ENCODE results near the gene CABLES2.

The CABLES2 gene

GRCh38 chr20:62417981-62418708 lies 11.1 kb upstream of the CABLES2 start:
- DNase-seq (ENCODE audit: low spot score), result no peak

- DNase-seq (ENCODE audit: low spot score), result no peak
Measured at GRCh38 chr20:62416651-62417637, 9.9 kb upstream of the CABLES2 start.

DNA sequence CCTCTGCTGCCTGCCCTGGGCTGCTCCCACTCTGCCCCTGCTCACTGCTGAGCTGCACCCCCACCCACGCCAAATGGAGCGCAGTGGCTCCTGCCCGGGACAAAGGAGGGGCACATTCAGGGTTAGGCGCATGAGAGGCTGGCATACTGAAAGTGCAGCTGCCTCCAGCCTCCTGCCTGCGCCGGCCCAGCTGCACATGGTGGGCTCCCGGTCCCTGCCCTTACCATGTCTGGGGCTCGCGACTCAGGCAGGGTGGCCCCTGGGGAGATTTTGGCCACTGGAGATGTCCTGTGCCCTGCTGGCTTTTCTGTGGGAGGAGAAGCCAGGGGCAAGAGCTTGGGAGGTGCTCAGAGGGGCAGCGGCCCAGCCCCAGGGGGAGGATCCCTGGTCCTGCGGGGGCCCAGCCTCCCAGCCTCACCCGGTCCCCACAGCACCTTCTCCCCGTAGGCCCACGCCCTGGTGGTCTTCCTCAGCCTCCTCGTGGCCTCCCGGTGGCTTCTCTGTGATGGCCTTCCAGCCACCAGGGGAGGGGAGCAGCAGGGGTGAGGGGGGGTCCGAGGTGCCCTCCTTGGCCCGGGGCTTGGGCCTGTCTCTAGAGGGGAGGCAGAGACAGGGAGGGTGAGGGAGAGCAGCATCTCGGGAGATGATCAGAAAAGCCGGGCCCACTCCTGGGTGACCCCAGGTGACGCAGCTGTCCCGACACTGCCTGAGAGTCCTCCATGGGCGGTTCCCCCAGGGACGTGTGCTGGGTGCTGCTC lies 8.4 kb upstream of the CABLES2 start:
- no peak for DNase-seq (ENCODE audit: low spot score)

GRCh38 chr20:62413896-62414481 lies 6.9 kb upstream of the CABLES2 start:
- DNase-seq (ENCODE audit: low spot score), result no peak

GRCh38 chr20:62413025-62413570 lies 6.0 kb upstream of the CABLES2 start:
- no peak for DNase-seq (ENCODE audit: low spot score)

DNA sequence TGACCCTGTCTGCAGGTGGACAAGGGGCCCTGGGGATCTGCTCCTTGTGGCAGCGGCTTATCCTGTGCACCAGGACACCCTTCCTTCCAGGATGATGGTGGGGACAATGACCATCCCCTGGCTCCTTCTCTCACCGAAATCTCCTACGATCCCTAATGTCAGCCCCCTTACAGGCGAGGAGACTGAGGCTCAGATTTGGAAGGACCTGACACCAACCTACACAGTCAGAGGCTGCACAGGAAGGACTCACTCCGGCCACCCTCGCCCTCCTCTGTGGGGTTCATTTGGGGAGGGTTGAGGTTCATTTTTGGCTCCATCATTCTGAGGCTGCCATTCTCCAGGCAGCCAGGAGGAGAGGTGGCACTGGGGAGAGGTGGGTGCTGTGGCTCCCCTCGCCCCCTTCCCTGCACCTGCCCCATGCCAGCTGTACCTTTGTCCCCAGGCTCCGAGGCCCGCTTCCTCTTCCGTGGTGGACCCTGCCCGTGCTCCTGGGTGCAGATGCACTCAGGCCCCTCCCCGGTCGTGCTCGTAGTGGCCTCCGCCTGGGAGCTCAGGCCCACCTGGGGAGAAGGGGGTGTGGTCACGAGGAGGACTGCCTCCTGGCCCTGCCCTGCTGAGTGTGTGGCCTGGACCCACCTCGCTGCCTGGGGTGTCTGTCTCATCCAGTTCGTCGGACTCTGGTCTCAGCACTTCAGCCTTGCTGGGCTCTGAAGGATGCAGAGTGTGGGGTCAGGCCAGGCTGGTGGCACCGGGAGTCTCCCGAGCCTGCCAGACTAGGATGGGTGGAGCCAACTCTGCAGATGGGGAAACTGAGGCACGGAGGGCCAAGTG lies 5.3 kb upstream of the CABLES2 start:
- DNase-seq (ENCODE audit: low spot score), result no peak

DNA sequence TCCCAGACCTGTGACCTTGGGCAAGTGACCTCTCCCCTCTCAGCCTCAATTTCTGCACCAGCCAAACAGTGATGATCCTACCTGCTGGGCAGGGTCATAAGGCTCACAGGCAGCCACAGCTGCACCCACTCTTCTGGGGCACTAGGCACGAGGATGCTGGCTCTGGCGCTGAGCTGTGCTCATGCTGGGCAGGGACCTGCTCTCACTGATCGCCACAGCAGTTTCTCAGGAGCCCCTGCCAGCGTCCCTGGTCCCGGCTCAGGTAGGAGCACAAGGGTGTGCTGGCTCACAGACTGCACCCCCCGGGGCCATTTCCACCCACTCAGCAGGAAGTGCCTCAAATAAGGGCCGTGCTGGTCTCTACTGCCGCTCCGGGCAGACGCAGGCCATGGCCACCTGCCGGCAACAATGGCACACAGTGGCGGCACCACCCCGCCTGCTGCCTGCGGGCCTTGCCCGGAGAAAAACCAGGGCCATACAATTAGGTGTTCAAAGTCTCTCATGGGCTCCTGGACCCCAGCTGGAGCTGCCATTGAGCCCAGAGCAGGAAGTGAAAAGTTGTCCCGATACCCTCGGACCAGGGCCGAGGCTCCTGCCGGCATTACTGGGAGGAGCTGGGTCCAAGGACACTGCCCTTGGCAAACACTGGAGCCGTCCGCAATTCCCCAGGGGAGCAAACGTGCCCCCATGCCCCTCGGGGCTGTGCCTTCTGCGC lies 4.6 kb upstream of the CABLES2 start:
- no peak for DNase-seq (ENCODE audit: low spot score)

GRCh38 chr20:62410746-62411478 lies 3.8 kb upstream of the CABLES2 start:
- DNase-seq (ENCODE audit: low spot score), result no peak

DNA sequence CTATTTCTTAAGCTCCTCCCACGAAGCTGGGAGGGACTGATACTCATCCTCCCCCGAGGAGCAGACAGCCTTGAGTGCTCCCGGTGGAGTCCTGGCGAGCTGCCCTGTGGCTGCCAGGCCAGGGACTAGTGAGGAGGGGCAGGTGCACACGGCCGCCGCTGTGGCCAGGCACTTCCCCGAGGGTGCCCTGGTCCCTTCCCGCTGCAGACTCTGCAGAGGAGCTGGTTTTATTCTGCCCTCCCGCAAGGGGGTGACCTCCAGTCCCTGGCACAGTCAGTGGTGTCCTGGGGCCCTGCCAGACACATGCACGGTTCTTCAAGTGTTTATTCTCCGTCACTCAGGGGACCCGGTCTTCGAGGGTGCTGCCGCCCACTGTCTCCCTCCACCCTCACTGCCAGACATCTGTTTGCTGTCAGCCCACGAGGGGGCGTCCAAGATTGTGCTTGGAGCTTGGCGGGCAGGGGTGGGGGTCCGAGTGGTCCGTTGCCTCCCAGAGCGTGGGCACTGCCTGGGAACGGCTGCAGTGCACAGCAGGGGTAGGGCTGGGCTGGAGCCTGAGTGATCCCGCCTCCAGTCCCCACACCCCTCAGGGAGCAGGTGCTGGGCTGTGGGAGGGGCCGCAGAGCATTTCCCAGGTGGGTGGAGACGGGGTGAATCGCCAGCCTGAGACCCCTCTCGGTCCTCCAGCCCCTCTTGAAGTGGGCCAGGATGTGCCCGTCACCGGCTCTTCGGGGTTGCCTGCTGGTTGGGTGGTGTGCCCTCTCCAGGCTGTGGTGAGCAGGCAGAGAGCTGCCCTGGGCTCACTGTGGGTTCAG lies 3.1 kb upstream of the CABLES2 start:
- no peak for DNase-seq (ENCODE audit: low spot score)

- no peak for DNase-seq (ENCODE audit: low spot score)
Measured at GRCh38 chr20:62409086-62409853, 2.2 kb upstream of the CABLES2 start.

DNA sequence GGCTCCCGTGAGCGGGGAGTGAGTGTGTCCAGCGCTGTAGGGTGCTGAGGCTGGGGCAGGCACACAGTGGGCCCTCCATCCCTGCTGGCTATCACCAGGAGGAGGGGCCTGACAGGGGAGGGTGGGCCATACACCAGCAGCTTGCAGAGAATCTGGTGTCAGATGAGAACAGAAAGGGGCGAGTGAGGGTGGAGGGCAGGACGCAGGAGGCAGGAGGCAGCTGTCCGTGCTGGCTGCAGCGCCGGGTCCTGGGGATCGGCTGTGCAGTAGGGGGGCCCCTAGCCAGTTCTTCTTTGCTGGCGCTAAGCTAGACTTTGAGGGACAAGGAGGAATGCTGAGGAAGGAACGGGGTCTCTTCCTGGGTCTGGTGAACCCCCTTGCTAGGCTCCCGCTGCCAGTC lies 1.6 kb upstream of the CABLES2 start:
- no peak for DNase-seq (ENCODE audit: low spot score)

- DNase-seq (ENCODE audit: low spot score), result no peak
Measured at GRCh38 chr20:62408055-62408454, 970 bp upstream of the CABLES2 start.

DNA sequence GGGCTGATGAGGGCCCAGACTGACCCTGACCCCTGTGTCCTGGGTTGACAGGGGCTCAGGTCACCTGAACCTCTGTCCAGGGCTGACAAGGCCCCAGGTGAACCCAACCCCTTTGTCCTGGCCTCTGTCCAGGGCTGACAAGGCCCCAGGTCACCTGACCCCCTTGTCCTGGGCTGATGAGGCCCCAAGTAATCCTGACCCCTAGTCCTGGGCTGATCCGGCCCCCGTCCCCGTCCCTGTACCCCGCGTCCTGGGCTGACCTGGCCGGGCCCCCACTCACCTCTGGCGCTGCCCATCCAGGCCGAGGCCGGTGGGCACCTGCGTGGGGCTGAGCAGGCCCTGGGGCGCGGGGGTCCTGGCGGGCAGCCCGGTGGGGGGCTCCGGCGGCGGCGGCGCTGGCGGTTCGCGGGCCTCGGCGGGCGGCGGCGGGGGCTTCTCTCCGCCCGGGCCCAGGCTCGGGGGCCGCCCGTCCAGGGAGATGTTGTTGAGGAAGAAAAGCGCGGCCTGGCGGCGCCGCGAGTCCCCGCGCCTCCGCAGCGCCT lies 379 bp downstream of the CABLES2 start:
- DNase-seq (ENCODE audit: low spot score), result no peak

DNA sequence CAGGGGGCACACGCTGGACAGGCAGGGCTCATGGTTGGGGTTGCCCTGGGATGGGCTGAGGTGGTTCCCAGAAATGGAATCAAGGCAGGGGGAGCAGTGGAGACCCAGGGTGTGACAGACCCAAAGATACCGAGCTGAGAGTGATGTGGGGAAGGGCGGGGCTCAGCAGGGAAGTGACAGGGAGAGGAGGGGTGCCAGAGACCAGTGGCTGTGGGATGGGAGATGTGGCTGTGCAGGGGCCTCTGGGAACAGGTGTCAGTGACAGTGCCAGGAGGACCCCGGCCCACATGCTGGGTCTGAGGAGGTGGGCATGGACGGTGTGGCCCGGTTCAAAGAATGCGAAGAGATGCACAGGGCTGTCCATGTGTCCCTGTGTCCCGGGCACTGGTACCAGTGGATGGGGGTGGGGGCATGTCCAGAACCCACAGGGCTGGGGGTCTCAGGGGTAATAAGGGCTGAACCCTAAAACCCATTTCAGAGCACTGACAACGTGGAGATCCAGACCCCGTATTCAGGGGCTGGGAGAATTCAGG lies 1.0 kb downstream of the CABLES2 start:
- DNase-seq (ENCODE audit: low spot score), result no peak

DNA sequence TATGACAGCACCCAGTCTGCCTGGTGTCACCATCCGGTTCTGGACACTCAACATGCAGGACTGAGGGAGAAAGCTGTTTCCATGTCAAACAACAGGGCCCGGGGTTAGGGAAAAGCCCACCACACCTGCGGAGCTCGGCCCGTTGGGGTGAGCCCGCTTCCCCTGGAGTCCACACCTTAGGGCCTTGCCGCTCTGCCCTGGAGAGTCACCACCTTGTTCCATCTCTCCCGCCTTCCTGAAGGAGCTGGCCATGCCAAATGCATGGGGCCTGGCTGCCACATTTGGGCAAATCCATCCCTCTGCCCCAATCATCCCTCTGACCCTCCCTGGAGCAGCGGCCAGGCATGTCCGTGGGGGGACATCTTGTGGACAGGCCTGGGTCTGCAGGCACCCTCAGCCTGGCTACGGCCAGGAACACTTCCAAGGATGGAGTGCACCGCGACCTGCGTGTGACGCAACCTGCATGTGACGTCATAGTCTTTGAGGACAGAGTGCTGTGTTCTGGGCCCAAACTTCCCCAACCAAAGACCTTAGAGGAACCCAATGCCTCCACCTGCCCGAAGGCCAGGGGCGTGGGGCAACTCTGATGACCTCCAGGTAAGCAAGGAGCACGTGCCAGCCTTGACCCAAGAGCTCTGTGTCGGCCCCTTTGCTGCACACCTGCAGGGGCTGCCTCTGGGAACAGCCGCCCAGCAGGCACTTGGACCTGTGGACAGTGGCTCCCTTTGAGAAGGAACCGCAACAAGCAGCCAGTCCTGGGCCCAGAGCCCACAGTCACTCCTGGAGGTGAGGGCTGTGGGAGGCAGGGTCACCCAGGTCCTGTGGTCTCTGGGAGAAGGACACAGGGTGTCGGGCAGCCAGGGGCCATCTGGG lies 1.7 kb downstream of the CABLES2 start:
- no peak for DNase-seq (ENCODE audit: low spot score)

GRCh38 chr20:62404761-62405107 lies 2.4 kb downstream of the CABLES2 start:
- DNase-seq (ENCODE audit: low spot score), result no peak

Data from putamen (tissue), 1 donor.